HepG2 (cell line): ENCODE results near the gene ALKBH4. TPM values are rescaled to one million over a fixed set of nuclear protein-coding genes. Genes with fewer than 3 reads are reported as not detected.

Source experiments
- CENPBD1 ChIP-seq: sonication (generic); formaldehyde crosslinking; IDR thresholded peaks from 2 replicates; pipeline ENCODE4 v1.8.0; 2022; ENCODE audit warnings: missing genetic modification reagents, low read depth, mild to moderate bottlenecking, borderline replicate concordance
- EP300 ChIP-seq, 3 experiments: sonication (generic) in 1 of 3; formaldehyde crosslinking in 1 of 3; IDR thresholded peaks; 2 replicates each; pipeline versions ENCODE4 v1.5.1 to v1.6.1; 2011 to 2020; ENCODE audit warnings: low read depth in 2 of 3, low read length in 2 of 3, borderline replicate concordance in 1 of 3, improper control_type of control experiment in 1 of 3, mild to moderate bottlenecking in 1 of 3, missing genetic modification reagents in 1 of 3, moderate library complexity in 1 of 3
- HHEX ChIP-seq: IDR thresholded peaks from 2 replicates; pipeline ENCODE4 v1.6.1; 2016; ENCODE audit warnings: control low read depth
- HINFP ChIP-seq: sonication (generic); formaldehyde crosslinking; IDR thresholded peaks from 2 replicates; pipeline ENCODE4 v1.4.0; 2020; ENCODE audit warnings: low read depth, mild to moderate bottlenecking, missing genetic modification reagents
- HNF4G ChIP-seq, 2 experiments: sonication (generic) in 1 of 2; formaldehyde crosslinking in 1 of 2; IDR thresholded peaks; 2 replicates each; pipeline versions ENCODE4 v1.4.0 to v1.6.1; 2011 to 2020; ENCODE audit warnings: borderline replicate concordance in 2 of 2, low read depth in 2 of 2, mild to moderate bottlenecking in 2 of 2, low read length in 1 of 2, missing genetic modification reagents in 1 of 2, moderate library complexity in 1 of 2
- IKZF4 ChIP-seq: sonication (generic); formaldehyde crosslinking; IDR thresholded peaks from 2 replicates; pipeline ENCODE4 v1.5.1; 2020; ENCODE audit warnings: borderline replicate concordance, mild to moderate bottlenecking, low read depth, missing genetic modification reagents; ENCODE audit errors: not compliant biosample characterization
- LBX2 ChIP-seq: sonication (generic); formaldehyde crosslinking; IDR thresholded peaks from 2 replicates; pipeline ENCODE4 v1.5.0; 2020; ENCODE audit warnings: missing genetic modification reagents, mild to moderate bottlenecking, borderline replicate concordance
- PBX3 ChIP-seq: sonication (generic); formaldehyde crosslinking; IDR thresholded peaks from 2 replicates; pipeline ENCODE4 v1.8.1; 2023; ENCODE audit warnings: missing genetic modification reagents, inconsistent platforms, borderline replicate concordance
- PREB ChIP-seq: sonication (generic); formaldehyde crosslinking; IDR thresholded peaks from 2 replicates; pipeline ENCODE4 v1.4.0; 2020; ENCODE audit warnings: missing genetic modification reagents
- SP4 ChIP-seq: sonication (generic); formaldehyde crosslinking; IDR thresholded peaks from 2 replicates; pipeline ENCODE4 v1.8.1; 2023; ENCODE audit warnings: mild to moderate bottlenecking, missing genetic modification reagents
- TFAP4 ChIP-seq: sonication (generic); IDR thresholded peaks from 2 replicates; pipeline ENCODE4 v1.6.1; 2016; ENCODE audit warnings: low read depth, borderline replicate concordance
- TGIF2 ChIP-seq: IDR thresholded peaks from 2 replicates; pipeline ENCODE4 v1.6.1; 2016; ENCODE audit warnings: control low read depth, missing compliant biosample characterization
- ZNF253 ChIP-seq: sonication (generic); formaldehyde crosslinking; IDR thresholded peaks from 2 replicates; pipeline ENCODE4 v1.8.0; 2022; ENCODE audit warnings: mild to moderate bottlenecking, missing genetic modification reagents, borderline replicate concordance
- ZNF446 ChIP-seq: sonication (generic); formaldehyde crosslinking; IDR thresholded peaks from 2 replicates; pipeline ENCODE4 v1.5.0; 2020; ENCODE audit warnings: mild to moderate bottlenecking, missing genetic modification reagents
- ZNF451 ChIP-seq: sonication (generic); formaldehyde crosslinking; IDR thresholded peaks from 2 replicates; pipeline ENCODE4 v1.5.0; 2020; ENCODE audit warnings: mild to moderate bottlenecking, missing genetic modification reagents
- ZNF530 ChIP-seq: sonication (generic); formaldehyde crosslinking; IDR thresholded peaks from 2 replicates; pipeline ENCODE4 v1.5.0; 2020; ENCODE audit warnings: low read depth, mild to moderate bottlenecking, missing genetic modification reagents
- ZNF570 ChIP-seq: sonication (generic); formaldehyde crosslinking; IDR thresholded peaks from 2 replicates; pipeline ENCODE4 v1.4.0; 2020; ENCODE audit warnings: mild to moderate bottlenecking, missing genetic modification reagents, borderline replicate concordance
- ZNF580 ChIP-seq: IDR thresholded peaks from 2 replicates; pipeline ENCODE4 v1.6.1; 2016; ENCODE audit warnings: low read depth, borderline replicate concordance
- ZNF616 ChIP-seq: sonication (generic); formaldehyde crosslinking; IDR thresholded peaks from 2 replicates; pipeline ENCODE4 v1.5.0; 2020; ENCODE audit warnings: low read depth, mild to moderate bottlenecking, missing genetic modification reagents
- ZSCAN29 ChIP-seq: sonication (generic); formaldehyde crosslinking; conservative IDR thresholded peaks from 2 replicates; pipeline ENCODE4 v1.4.0; 2020; ENCODE audit warnings: mild to moderate bottlenecking, missing genetic modification reagents
- polyA plus RNA-seq, 8 experiments: library from polyadenylated mRNA; depleted of rRNA in 3 of 8; stranded (reverse) in 7 of 8; unstranded in 1 of 8; fragments of >200 nt; fragmentation: Illumina TruSeq in 4 of 8; extraction: Trizol in 4 of 8; gene quantifications; 2 replicates each; pipeline versions ENCODE4 v1.2.1 to v1.2.3, GENCODE V29; 2011 to 2016; ENCODE audit warnings: low read depth in 4 of 8, missing spikeins in 1 of 8, mixed read lengths in 1 of 8; ENCODE audit not compliant: insufficient read depth in 1 of 8
- total RNA-seq, 5 experiments: library from RNA; depleted of rRNA; stranded (reverse); fragments of >200 nt; fragmentation: Illumina TruSeq; extraction: Trizol; gene quantifications; 2 replicates each; pipeline ENCODE4 v1.2.3, GENCODE V29; 2016; ENCODE audit warnings: low read depth in 1 of 5
- TF ChIP-seq, protein P1 (sequence below): IDR thresholded peaks from 2 replicates; pipeline ENCODE4 v1.6.1; 2016; ENCODE audit warnings: mild to moderate bottlenecking, missing biosample characterization, missing genetic modification reagents

ALKBH4 gene
- total and polyA plus RNA-seq, 2 of the 13 experiments (the other 11 are each of a cell fraction or from before 2014, with no cell fraction given), result 2.6 to 8.8 TPM

GRCh38 chr7:102464577-102465280, at the start of gene ALKBH4, which contains the start of gene LRWD1 (continued):
- TF ChIP-seq HNF4G (IDR thresholded peaks at IDR 0.05; ENCODE audit: borderline replicate concordance, low read depth, low read length) (no peak), HNF4G (CRISPR knock-in tag; IDR thresholded peaks at IDR 0.05; ENCODE audit: borderline replicate concordance, low read depth) (no peak), ZNF616 (CRISPR knock-in tag) (no peak), HHEX (CRISPR knock-in tag) (no peak), PREB (CRISPR knock-in tag) (no peak), ZNF253 (CRISPR knock-in tag) (no peak), HINFP (peak; percentile 78; the same call in 1 of the 2 replicates), ZNF580 (CRISPR knock-in tag) (no peak), CENPBD1 (CRISPR knock-in tag) (no peak; the same call in 1 of the 2 replicates), IKZF4 (no peak), ZSCAN29 (CRISPR knock-in tag) (peak; percentile 15; the same call in 1 of the 2 replicates), EP300 (IDR thresholded peaks at IDR 0.05; ENCODE audit: low read depth in 2 of 2, low read length in 2 of 2) (no peak), EP300 (CRISPR knock-in tag; IDR thresholded peaks at IDR 0.05; ENCODE audit: borderline replicate concordance) (no peak), ZNF446 (CRISPR knock-in tag) (no peak), TGIF2 (CRISPR knock-in tag) (no peak), TFAP4 (no peak), ZNF530 (CRISPR knock-in tag) (no peak), PBX3 (CRISPR knock-in tag) (no peak), ZNF570 (CRISPR knock-in tag) (no peak), ZNF451 (CRISPR knock-in tag) (peak; percentile 51; the same call in 1 of the 2 replicates), SP4 (peak; percentile 79), LBX2 (CRISPR knock-in tag) (0 out of 2 replicates have a peak, but pooled peaks have one; percentile 21)
- TF ChIP-seq, protein P1, sequence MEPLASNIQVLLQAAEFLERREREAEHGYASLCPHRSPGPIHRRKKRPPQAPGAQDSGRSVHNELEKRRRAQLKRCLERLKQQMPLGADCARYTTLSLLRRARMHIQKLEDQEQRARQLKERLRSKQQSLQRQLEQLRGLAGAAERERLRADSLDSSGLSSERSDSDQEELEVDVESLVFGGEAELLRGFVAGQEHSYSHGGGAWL (CRISPR knock-in tag), result peak; percentile 81; the same call in 1 of the 2 replicates
